GM12878 (cell line): Measurements from ENCODE around the gene VWA3B. TPM values are rescaled to one million over a fixed set of nuclear protein-coding genes. Genes with fewer than 3 reads are reported as not detected.

ENCODE experiments used
- CBX3 ChIP-seq: fragments of 200-600 bp; sonication (generic); IDR thresholded peaks from 2 replicates; pipeline ENCODE4 v1.6.1; 2016; ENCODE audit warnings: low read depth, borderline replicate concordance
- EP300 ChIP-seq, 2 experiments: fragments of 150-350 bp in 1 of 2; IDR thresholded peaks; 2 replicates each; pipeline ENCODE4 v1.6.1; 2011 to 2012; ENCODE audit warnings: low read depth in 2 of 2, low read length in 2 of 2, borderline replicate concordance in 1 of 2, improper control_type of control experiment in 1 of 2, inconsistent platforms in 1 of 2; ENCODE audit not compliant: control insufficient read depth in 1 of 2
- NR2C1 ChIP-seq: fragments of 450-650 bp; IDR thresholded peaks from 2 replicates; pipeline ENCODE4 v1.6.1; 2017; ENCODE audit warnings: antibody characterized with exemption, mild to moderate bottlenecking, moderate library complexity
- REST ChIP-seq: IDR thresholded peaks from 2 replicates; pipeline ENCODE4 v1.6.1; 2012; ENCODE audit warnings: mild to moderate bottlenecking, low read depth, low read length
- USF1 ChIP-seq: IDR thresholded peaks from 2 replicates; pipeline ENCODE4 v1.6.1; 2011; ENCODE audit warnings: borderline replicate concordance, low read depth, mild to moderate bottlenecking, moderate library complexity, mixed read lengths, low read length; ENCODE audit not compliant: insufficient read depth; ENCODE audit errors: extremely low read length
- YBX1 ChIP-seq: fragments of 450-650 bp; IDR thresholded peaks from 2 replicates; pipeline ENCODE4 v1.6.1; 2016; ENCODE audit warnings: antibody characterized with exemption
- YY1 ChIP-seq: IDR thresholded peaks from 2 replicates; pipeline ENCODE4 v1.6.1; 2011; ENCODE audit warnings: low read depth, mild to moderate bottlenecking, low read length
- polyA plus RNA-seq, 11 experiments: library from polyadenylated mRNA; depleted of rRNA in 4 of 11; unstranded in 6 of 11; stranded (reverse) in 5 of 11; fragments of >200 nt; fragmentation: Nextera tagmentation in 4 of 11; fragmentation: Illumina TruSeq in 1 of 11; extraction: Ambion mirVana in 4 of 11; extraction: Trizol in 1 of 11; gene quantifications; 1 replicate in 1 of 11; 2 replicates in 10 of 11; pipeline versions ENCODE4 v1.2.1 to v1.2.3, GENCODE V29; 2011 to 2016; ENCODE audit warnings: inconsistent platforms in 2 of 11, missing spikeins in 2 of 11, low read depth in 1 of 11
- total RNA-seq, 4 experiments: library from RNA; depleted of rRNA in 3 of 4; stranded (reverse); fragments of >200 nt in 3 of 4; fragmentation: Illumina TruSeq in 1 of 4; extraction: Trizol in 1 of 4; gene quantifications; 2 replicates each; pipeline versions ENCODE4 v1.2.1 to v1.2.3, GENCODE V29; 2013 to 2021

VWA3B gene
- total and polyA plus RNA-seq, 10 of the 15 experiments (the other 5 are each of a cell fraction or from before 2014, with no cell fraction given): 0.04 to 0.86 (median 0.19) TPM; not detected in 4

GRCh38 chr2:98343285-98343684 lies 256.3 kb downstream of the VWA3B start (continued):
- TF ChIP-seq YY1 (no peak), EP300 (IDR thresholded peaks at IDR 0.05; ENCODE audit: borderline replicate concordance in 1 of 2, control insufficient read depth in 1 of 2, low read depth in 2 of 2, low read length in 2 of 2) (no peak), USF1 (no peak), NR2C1 (no peak), REST (no peak), CBX3 (no peak), YBX1 (no peak)
